Upper lobe of left lung (tissue), 6 donors: ENCODE measurements around the gene POU2F2. TPM values are rescaled to one million over a fixed set of nuclear protein-coding genes. Genes with fewer than 3 reads are reported as not detected.

Experiments used
- ATAC-seq, 2 donors: fragments of 200-7000 bp; cut with Tn5 transposase; one replicate each; pipeline ENCODE4 v1.9.1; 2022; ENCODE audit warnings: mild to moderate bottlenecking in 2 of 2, moderate library complexity in 2 of 2; ENCODE audit not compliant: low FRiP score in 2 of 2
- DNase-seq, 2 donors: peaks; one replicate each; pipeline ENCODE4 v3.0.0-alpha.2; 2019 to 2020
- H3K27ac ChIP-seq, 4 donors: fragments of 200-600 bp; sonication (generic); one replicate each; pipeline ENCODE4 v1.5.1; 2016 to 2019
- H3K27me3 ChIP-seq, 4 donors: fragments of 200-600 bp; sonication (generic); one replicate each; pipeline ENCODE4 v1.5.1; 2017 to 2019
- H3K36me3 ChIP-seq, 4 donors: fragments of 200-600 bp; sonication (generic); one replicate each; pipeline ENCODE4 v1.5.1; 2016 to 2019
- H3K4me1 ChIP-seq, 4 donors: fragments of 200-600 bp; sonication (generic); one replicate each; pipeline ENCODE4 v1.5.1; 2018 to 2019
- H3K4me3 ChIP-seq, 4 donors: fragments of 200-600 bp; sonication (generic); one replicate each; pipeline ENCODE4 v1.5.1; 2017 to 2019; ENCODE audit warnings: mild to moderate bottlenecking in 2 of 4, moderate library complexity in 1 of 4
- H3K9me3 ChIP-seq, 4 donors: fragments of 200-600 bp; sonication (generic); one replicate each; pipeline ENCODE4 v1.5.1; 2018 to 2019
- CTCF ChIP-seq, 6 experiments: fragments of 450-650 bp in 4 of 6; fragments of 200-600 bp in 2 of 6; sonication (generic) in 2 of 6; IDR thresholded peaks; one replicate each; pipeline ENCODE4 v1.5.1; 2016 to 2019; ENCODE audit warnings: antibody characterized with exemption in 6 of 6
- EP300 ChIP-seq, 4 donors: sonication (generic); formaldehyde crosslinking; IDR thresholded peaks; one replicate each; pipeline ENCODE4 v1.5.1; 2017; ENCODE audit warnings: antibody characterized with exemption in 4 of 4, control low read depth in 2 of 4
- POLR2A ChIP-seq, 4 donors: fragments of 450-650 bp; IDR thresholded peaks; one replicate each; pipeline ENCODE4 v1.5.1; 2016 to 2017; ENCODE audit warnings: antibody characterized with exemption in 4 of 4, mild to moderate bottlenecking in 2 of 4
- POLR2AphosphoS5 ChIP-seq, 2 donors: sonication (generic); formaldehyde crosslinking; IDR thresholded peaks; one replicate each; pipeline ENCODE4 v1.5.1; 2017; ENCODE audit warnings: antibody characterized with exemption in 2 of 2
- WGBS, 2 donors: methylation state at CpG; one replicate each; pipeline ENCODE4 v1.1.5; 2017 to 2018; 5-methylcytosine and 5-hydroxymethylcytosine counted together
- total RNA-seq, 6 donors: library from RNA; depleted of rRNA in 4 of 6; stranded (reverse); fragments of >200 nt in 4 of 6; gene quantifications; one replicate each; pipeline versions ENCODE4 v1.1.0 to v1.2.1, GENCODE V29; 2016 to 2021
- donor health status: DM: no; HTN: no; CAD: no; lungs with moderate emphysema.
- donor health status: DM: no; HTN: yes; CAD: no; lungs with severe emphysema.

Gene POU2F2
- total RNA-seq, 6 donors from 2014 or later, result 1.3 to 12.0 (median 5.0) TPM

GRCh38 chr19:42165146-42165545 is 32.9 kb upstream of the POU2F2 start:
- no peaks in the 10 kb centered on the region for H3K36me3 ChIP-seq
- ATAC-seq, result no peak
- H3K27me3 ChIP-seq, result no peaks in the 10 kb centered on the region
- no peaks in the 10 kb centered on the region for H3K9me3 ChIP-seq
- no peaks in the 10 kb centered on the region for H3K4me1 ChIP-seq
- no peak overlapping the region for H3K27ac ChIP-seq
- TF ChIP-seq EP300 (IDR thresholded peaks at IDR 0.05) (no peak), POLR2AphosphoS5 (IDR thresholded peaks at IDR 0.05) (no peak), CTCF (IDR thresholded peaks at IDR 0.05) (no peak), POLR2A (IDR thresholded peaks at IDR 0.05) (no peak)
- H3K4me3 ChIP-seq, result no peak overlapping the region
- WGBS, 2 donors, result 39 to 46% methylated on average over 2 of the region's 2 CpGs
- no peak for DNase-seq

GRCh38 chr19:42161616-42162263 is 29.5 kb upstream of the POU2F2 start:
- no peaks in the 10 kb centered on the region for H3K36me3 ChIP-seq
- no peak for TF ChIP-seq POLR2AphosphoS5 (IDR thresholded peaks at IDR 0.05)
- TF ChIP-seq EP300 (IDR thresholded peaks at IDR 0.05), result no peak
- no peak for TF ChIP-seq CTCF (IDR thresholded peaks at IDR 0.05)
- no peak for TF ChIP-seq POLR2A (IDR thresholded peaks at IDR 0.05)
- H3K4me3 ChIP-seq, result no peak overlapping the region
- no peak overlapping the region for H3K27ac ChIP-seq
- WGBS, 2 donors, result 85 to 88% methylated on average over 21 of the region's 21 CpGs
- no peaks in the 10 kb centered on the region for H3K4me1 ChIP-seq
- H3K9me3 ChIP-seq, result no peaks in the 10 kb centered on the region
- DNase-seq, result peak in 1 of 2 donors; percentile 31
- H3K27me3 ChIP-seq, result no peaks in the 10 kb centered on the region
- no peak for ATAC-seq

- TF ChIP-seq EP300 (IDR thresholded peaks at IDR 0.05) (no peak), POLR2A (IDR thresholded peaks at IDR 0.05) (no peak), POLR2AphosphoS5 (IDR thresholded peaks at IDR 0.05) (no peak), CTCF (IDR thresholded peaks at IDR 0.05) (no peak)
- Histone ChIP-seq H3K27ac (no peak overlapping the region), H3K4me3 (no peak overlapping the region), H3K4me1 (no peaks in the 10 kb centered on the region), H3K27me3 (no peaks in the 10 kb centered on the region), H3K9me3 (no peaks in the 10 kb centered on the region), H3K36me3 (no peaks in the 10 kb centered on the region)
- DNase-seq, result no peak
- ATAC-seq, result no peak
- 68 to 75% methylated on average over 6 to 7 of the region's 7 CpGs for WGBS, 2 donors
Observed at GRCh38 chr19:42159942-42160341, 27.7 kb upstream of the POU2F2 start.

GRCh38 chr19:42158926-42159325 is 26.7 kb upstream of the POU2F2 start:
- DNase-seq (no peak), ATAC-seq (no peak)
- Histone ChIP-seq H3K4me1 (no peaks in the 10 kb centered on the region), H3K36me3 (no peaks in the 10 kb centered on the region), H3K9me3 (no peaks in the 10 kb centered on the region), H3K27ac (no peak overlapping the region), H3K4me3 (no peak overlapping the region), H3K27me3 (no peaks in the 10 kb centered on the region)
- WGBS, 2 donors, result 33 to 53% methylated on average over 2 of the region's 2 CpGs
- TF ChIP-seq POLR2A (IDR thresholded peaks at IDR 0.05), result no peak
- TF ChIP-seq EP300 (IDR thresholded peaks at IDR 0.05), result no peak

- WGBS, 2 donors, result 87 to 88% methylated on average over 4 to 8 of the region's 8 CpGs
Observed at GRCh38 chr19:42156571-42156970, 24.3 kb upstream of the POU2F2 start.

More at GRCh38 chr19:42156571-42156970, 24.3 kb upstream of the POU2F2 start:
- no peaks in the 10 kb centered on the region for H3K9me3 ChIP-seq
- H3K36me3 ChIP-seq, result no peaks in the 10 kb centered on the region
- no peak overlapping the region for H3K27ac ChIP-seq
- no peak for TF ChIP-seq POLR2AphosphoS5 (IDR thresholded peaks at IDR 0.05)
- TF ChIP-seq CTCF (IDR thresholded peaks at IDR 0.05), result no peak
- TF ChIP-seq POLR2A (IDR thresholded peaks at IDR 0.05), result no peak
- no peak for TF ChIP-seq EP300 (IDR thresholded peaks at IDR 0.05)
- no peak overlapping the region for H3K4me3 ChIP-seq
- H3K4me1 ChIP-seq, result no peaks in the 10 kb centered on the region
- no peaks in the 10 kb centered on the region for H3K27me3 ChIP-seq
- no peak for ATAC-seq
- DNase-seq, result peak in 1 of 2 donors; percentile 25
